HCT116 (cell line): ENCODE measurements around the gene DAZAP2.

Source experiments
- CTCF ChIP-seq, 3 experiments: fragments of 200-600 bp in 1 of 3; sonication (generic) in 1 of 3; IDR thresholded peaks in 2 of 3; conservative IDR thresholded peaks in 1 of 3; 2 replicates each; pipeline ENCODE4 v1.5.1; 2012 to 2017; ENCODE audit warnings: low read depth in 2 of 3, low read length in 2 of 3, antibody characterized with exemption in 1 of 3, borderline replicate concordance in 1 of 3, control low read depth in 1 of 3, mild to moderate bottlenecking in 1 of 3, mixed read lengths in 1 of 3, mixed run types in 1 of 3, moderate library complexity in 1 of 3; ENCODE audit not compliant: insufficient read depth in 1 of 3
- EZH2 ChIP-seq: fragments of 200-600 bp; sonication (generic); IDR thresholded peaks from 2 replicates; pipeline ENCODE4 v1.6.1; 2017; ENCODE audit warnings: antibody characterized with exemption, mixed run types
- JUND ChIP-seq: IDR thresholded peaks from 2 replicates; pipeline ENCODE4 v1.6.1; 2012
- POLR2A ChIP-seq: IDR thresholded peaks from 2 replicates; pipeline ENCODE4 v1.7.0; 2011; ENCODE audit warnings: borderline replicate concordance; ENCODE audit not compliant: insufficient read depth, insufficient read length; ENCODE audit errors: extremely low read depth
- POLR2AphosphoS5 ChIP-seq: IDR thresholded peaks from 2 replicates; pipeline ENCODE4 v1.6.1; 2011; ENCODE audit warnings: mild to moderate bottlenecking, low read depth, low read length, moderate library complexity
- RAD21 ChIP-seq: IDR thresholded peaks from 2 replicates; pipeline ENCODE4 v1.6.1; 2012; ENCODE audit warnings: low read depth, mild to moderate bottlenecking
- SIN3A ChIP-seq: IDR thresholded peaks from 2 replicates; pipeline ENCODE4 v1.6.1; 2012; ENCODE audit warnings: low read depth
- SP1 ChIP-seq: IDR thresholded peaks from 2 replicates; pipeline ENCODE4 v1.6.1; 2012; ENCODE audit warnings: low read depth
- YY1 ChIP-seq: IDR thresholded peaks from 2 replicates; pipeline ENCODE4 v1.6.1; 2011; ENCODE audit warnings: low read length, low read depth, moderate library complexity, mild to moderate bottlenecking; ENCODE audit not compliant: insufficient replicate concordance; ENCODE audit errors: extremely low read depth

GRCh38 chr12:51189790-51190355 lies 48.8 kb upstream of the DAZAP2 start:
- no peak for TF ChIP-seq CTCF (IDR thresholded peaks at IDR 0.05 in 2 of 3, conservative IDR thresholded peaks at IDR 0.05 in 1 of 3; ENCODE audit: borderline replicate concordance in 1 of 3, insufficient read depth in 1 of 3, low read depth in 2 of 3, low read length in 2 of 3)
- TF ChIP-seq RAD21: no peak
- TF ChIP-seq SIN3A: no peak
- no peak for TF ChIP-seq JUND
- TF ChIP-seq POLR2A: no peak
- no peak for TF ChIP-seq YY1
- TF ChIP-seq EZH2: no peak
- TF ChIP-seq POLR2AphosphoS5: no peak
- no peak for TF ChIP-seq SP1
